Measurements from ENCODE around the gene CHST5.

GRCh38 chr16:75558846-75559401, 23.0 kb upstream of the CHST5 start:
- TF ChIP-seq CTCF (IDR thresholded peaks at IDR 0.05; ENCODE audit: borderline replicate concordance, extremely low read depth, low read length, poor library complexity, severe bottlenecking), result no peak
- no peak for TF ChIP-seq EZH2 (IDR thresholded peaks at IDR 0.05; ENCODE audit: borderline replicate concordance, low read depth, low read length, severe bottlenecking)
